NT2/D1 (cell line): ENCODE data around the gene OR2T10.

ENCODE experiments used
- DNase-seq: peaks from one replicate; pipeline ENCODE4 v3.0.0-alpha.2; 2011; ENCODE audit warnings: low read depth, low spot score
- H3K27me3 ChIP-seq: 2 replicates; pipeline ENCODE4 v1.6.0; 2011; ENCODE audit warnings: mild to moderate bottlenecking; ENCODE audit not compliant: insufficient read length, insufficient read depth
- H3K36me3 ChIP-seq: 2 replicates; pipeline ENCODE4 v1.6.1; 2011; ENCODE audit warnings: mild to moderate bottlenecking, low read length, mixed read lengths; ENCODE audit not compliant: insufficient read depth, insufficient read length
- H3K4me1 ChIP-seq: 2 replicates; pipeline ENCODE4 v1.5.1; 2011; ENCODE audit not compliant: insufficient read depth, insufficient read length
- H3K4me3 ChIP-seq: 2 replicates; pipeline ENCODE4 v1.5.1; 2011; ENCODE audit warnings: low read depth; ENCODE audit not compliant: insufficient read length
- H3K9ac ChIP-seq: 2 replicates; pipeline ENCODE4 v1.6.0; 2011; ENCODE audit warnings: low read depth; ENCODE audit not compliant: insufficient read length
- H3K9me3 ChIP-seq: 2 replicates; pipeline ENCODE4 v1.5.1; 2011; ENCODE audit warnings: mild to moderate bottlenecking, low read length; ENCODE audit not compliant: insufficient read depth
- SUZ12 ChIP-seq: IDR thresholded peaks from 2 replicates; pipeline ENCODE4 v1.6.1; 2011; ENCODE audit not compliant: insufficient read length, insufficient read depth; ENCODE audit errors: extremely low read depth
- YY1 ChIP-seq: IDR thresholded peaks from 2 replicates; pipeline ENCODE4 v1.6.1; 2011; ENCODE audit not compliant: insufficient read length, insufficient read depth
- ZNF274 ChIP-seq: IDR thresholded peaks from 2 replicates; pipeline ENCODE4 v1.6.1; 2011; ENCODE audit warnings: mild to moderate bottlenecking, low read depth, low read length

The OR2T10 gene

GRCh38 chr1:248631354-248632008 lies 34.0 kb upstream of the OR2T10 start:
- no peak overlapping the region for H3K9ac ChIP-seq
- H3K9me3 ChIP-seq = no peaks in the 10 kb centered on the region
- H3K4me1 ChIP-seq = no peaks in the 10 kb centered on the region
- no peak overlapping the region for H3K4me3 ChIP-seq
- no peaks in the 10 kb centered on the region for H3K27me3 ChIP-seq
- TF ChIP-seq ZNF274 = no peak
- no peak for TF ChIP-seq YY1
- no peak for TF ChIP-seq SUZ12
- H3K36me3 ChIP-seq = no peaks in the 10 kb centered on the region
- DNase-seq = no peak

GRCh38 chr1:248630551-248630950 lies 33.1 kb upstream of the OR2T10 start:
- no peaks in the 10 kb centered on the region for H3K4me1 ChIP-seq
- H3K36me3 ChIP-seq = no peaks in the 10 kb centered on the region
- H3K27me3 ChIP-seq = no peaks in the 10 kb centered on the region
- TF ChIP-seq YY1 (no peak), ZNF274 (no peak), SUZ12 (no peak)
- DNase-seq = no peak
- no peak overlapping the region for H3K4me3 ChIP-seq
- no peak overlapping the region for H3K9ac ChIP-seq
- no peaks in the 10 kb centered on the region for H3K9me3 ChIP-seq

- H3K27me3 ChIP-seq = no peaks in the 10 kb centered on the region
Observed at GRCh38 chr1:248627971-248628844, 30.7 kb upstream of the OR2T10 start.

GRCh38 chr1:248625971-248626370 lies 28.5 kb upstream of the OR2T10 start:
- Histone ChIP-seq H3K4me3 (no peak overlapping the region), H3K9ac (no peak overlapping the region), H3K4me1 (no peaks in the 10 kb centered on the region), H3K27me3 (no peaks in the 10 kb centered on the region), H3K36me3 (no peaks in the 10 kb centered on the region), H3K9me3 (no peaks in the 10 kb centered on the region)
- TF ChIP-seq SUZ12 (no peak), ZNF274 (no peak), YY1 (no peak)
- no peak for DNase-seq

More at GRCh38 chr1:248627971-248628844, 30.7 kb upstream of the OR2T10 start:
- Histone ChIP-seq H3K4me1 (no peaks in the 10 kb centered on the region), H3K36me3 (no peaks in the 10 kb centered on the region), H3K4me3 (no peak overlapping the region), H3K9ac (no peak overlapping the region), H3K9me3 (no peaks in the 10 kb centered on the region)
- no peak for TF ChIP-seq YY1
- no peak for DNase-seq

GRCh38 chr1:248625166-248625565 lies 27.7 kb upstream of the OR2T10 start:
- no peak for DNase-seq
- H3K27me3 ChIP-seq = no peaks in the 10 kb centered on the region
- TF ChIP-seq YY1 (no peak), SUZ12 (no peak)

GRCh38 chr1:248622570-248623001 lies 25.1 kb upstream of the OR2T10 start:
- Histone ChIP-seq H3K9ac (no peak overlapping the region), H3K9me3 (no peaks in the 10 kb centered on the region), H3K27me3 (no peaks in the 10 kb centered on the region), H3K36me3 (no peaks in the 10 kb centered on the region), H3K4me1 (no peaks in the 10 kb centered on the region), H3K4me3 (no peak overlapping the region)
- TF ChIP-seq YY1 = no peak
- TF ChIP-seq ZNF274 = no peak
- no peak for DNase-seq

More at GRCh38 chr1:248625166-248625565, 27.7 kb upstream of the OR2T10 start:
- Histone ChIP-seq H3K4me1 (no peaks in the 10 kb centered on the region), H3K36me3 (no peaks in the 10 kb centered on the region), H3K4me3 (no peak overlapping the region), H3K9me3 (no peaks in the 10 kb centered on the region), H3K9ac (no peak overlapping the region)

GRCh38 chr1:248621770-248622169 lies 24.3 kb upstream of the OR2T10 start:
- no peak for TF ChIP-seq YY1
- no peak for TF ChIP-seq SUZ12
- no peak for TF ChIP-seq ZNF274
- H3K9ac ChIP-seq = no peak overlapping the region
- H3K27me3 ChIP-seq = no peaks in the 10 kb centered on the region
- H3K4me1 ChIP-seq = no peaks in the 10 kb centered on the region
- no peak overlapping the region for H3K4me3 ChIP-seq
- H3K36me3 ChIP-seq = no peaks in the 10 kb centered on the region
- no peak for DNase-seq
- H3K9me3 ChIP-seq = no peaks in the 10 kb centered on the region
